Measurements from ENCODE around the gene TMEM98. TPM values are rescaled to one million over a fixed set of nuclear protein-coding genes. Genes with fewer than 3 reads are reported as not detected.

TMEM98 gene
- total and polyA plus RNA-seq, 2 donors from 2014 or later = 44.0 to 57.1 TPM

DNA sequence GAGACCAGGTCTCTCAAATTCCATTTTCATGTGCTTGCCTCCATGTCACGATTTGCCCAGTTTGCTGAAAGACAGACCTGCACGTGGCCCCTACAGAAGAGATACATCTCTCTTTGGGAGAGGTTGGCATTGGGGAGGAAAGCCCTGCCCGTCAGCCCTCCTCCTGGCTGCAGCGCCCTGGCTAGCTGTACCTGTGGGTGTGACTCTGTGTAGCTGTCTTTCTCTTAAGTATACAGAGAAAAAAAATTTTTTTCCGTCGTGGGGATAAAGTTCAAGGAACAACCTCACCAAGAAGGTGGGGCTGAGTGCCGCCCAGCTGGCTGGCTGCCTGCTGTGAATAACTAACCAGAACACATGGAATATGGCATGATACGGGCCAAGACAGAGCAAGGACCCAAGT is 26.5 kb downstream of the TMEM98 start:
- H3K27ac ChIP-seq (ENCODE audit: low read depth in 2 of 2, low read length in 2 of 2) = no peak overlapping the region
- no peaks in the 10 kb centered on the region for H3K27me3 ChIP-seq (ENCODE audit: control insufficient read depth, insufficient read depth, low read length)
- H3K36me3 ChIP-seq (ENCODE audit: control insufficient read depth in 2 of 3, insufficient read depth in 3 of 3, low read length in 3 of 3) = no peaks in the 10 kb centered on the region
- no peak overlapping the region for H3K9ac ChIP-seq (ENCODE audit: low read length in 3 of 3)
- DNase-seq (peak in 1 of 5 donors; percentile 34), FAIRE-seq (no peak)
- no peak overlapping the region for H3K4me3 ChIP-seq (ENCODE audit: low read length in 3 of 3)
- no peaks in the 10 kb centered on the region for H3K9me3 ChIP-seq (ENCODE audit: control insufficient read depth in 2 of 3, insufficient read depth in 1 of 3, low read length in 3 of 3)
- peaks cover 0 to 13% (median 3%) of the 10 kb centered on the region in 3 donors for H3K4me1 ChIP-seq (ENCODE audit: control insufficient read depth in 2 of 3, insufficient read depth in 2 of 3, low read depth in 1 of 3, low read length in 3 of 3)
- TF ChIP-seq, protein P1, sequence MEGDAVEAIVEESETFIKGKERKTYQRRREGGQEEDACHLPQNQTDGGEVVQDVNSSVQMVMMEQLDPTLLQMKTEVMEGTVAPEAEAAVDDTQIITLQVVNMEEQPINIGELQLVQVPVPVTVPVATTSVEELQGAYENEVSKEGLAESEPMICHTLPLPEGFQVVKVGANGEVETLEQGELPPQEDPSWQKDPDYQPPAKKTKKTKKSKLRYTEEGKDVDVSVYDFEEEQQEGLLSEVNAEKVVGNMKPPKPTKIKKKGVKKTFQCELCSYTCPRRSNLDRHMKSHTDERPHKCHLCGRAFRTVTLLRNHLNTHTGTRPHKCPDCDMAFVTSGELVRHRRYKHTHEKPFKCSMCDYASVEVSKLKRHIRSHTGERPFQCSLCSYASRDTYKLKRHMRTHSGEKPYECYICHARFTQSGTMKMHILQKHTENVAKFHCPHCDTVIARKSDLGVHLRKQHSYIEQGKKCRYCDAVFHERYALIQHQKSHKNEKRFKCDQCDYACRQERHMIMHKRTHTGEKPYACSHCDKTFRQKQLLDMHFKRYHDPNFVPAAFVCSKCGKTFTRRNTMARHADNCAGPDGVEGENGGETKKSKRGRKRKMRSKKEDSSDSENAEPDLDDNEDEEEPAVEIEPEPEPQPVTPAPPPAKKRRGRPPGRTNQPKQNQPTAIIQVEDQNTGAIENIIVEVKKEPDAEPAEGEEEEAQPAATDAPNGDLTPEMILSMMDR (IDR thresholded peaks at IDR 0.05; ENCODE audit: borderline replicate concordance, extremely low read depth, insufficient read depth) = no peak
- intact Hi-C loops (cut with DNase I) = no loop called here

DNA sequence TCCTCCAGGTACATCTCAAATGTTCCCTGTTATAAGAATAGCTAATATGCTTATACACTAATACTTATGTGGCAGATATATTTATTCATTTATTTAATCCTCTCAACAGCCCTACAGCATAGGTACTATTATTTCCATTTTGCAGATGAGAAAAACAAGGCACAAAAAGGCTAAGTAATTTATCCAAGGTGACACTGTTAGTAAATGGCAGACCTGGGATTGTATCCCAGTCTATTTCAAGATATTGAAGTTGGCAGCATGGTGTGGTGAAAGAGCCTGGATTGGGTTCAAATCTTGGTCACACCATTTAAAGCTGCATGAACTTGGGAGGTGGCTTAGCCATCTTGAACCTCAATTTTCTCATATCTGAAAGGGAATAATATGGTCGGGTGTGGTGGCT is 27.2 kb downstream of the TMEM98 start:
- Histone ChIP-seq H3K4me1 (ENCODE audit: control insufficient read depth in 2 of 3, insufficient read depth in 2 of 3, low read depth in 1 of 3, low read length in 3 of 3) (peaks cover 0 to 13% (median 3%) of the 10 kb centered on the region in 3 donors), H3K9me3 (ENCODE audit: control insufficient read depth in 2 of 3, insufficient read depth in 1 of 3, low read length in 3 of 3) (no peaks in the 10 kb centered on the region), H3K27me3 (ENCODE audit: control insufficient read depth, insufficient read depth, low read length) (no peaks in the 10 kb centered on the region), H3K9ac (ENCODE audit: low read length in 3 of 3) (no peak overlapping the region), H3K27ac (ENCODE audit: low read depth in 2 of 2, low read length in 2 of 2) (no peak overlapping the region), H3K36me3 (ENCODE audit: control insufficient read depth in 2 of 3, insufficient read depth in 3 of 3, low read length in 3 of 3) (no peaks in the 10 kb centered on the region), H3K4me3 (ENCODE audit: low read length in 3 of 3) (no peak overlapping the region)
- TF ChIP-seq, protein P1 (IDR thresholded peaks at IDR 0.05; ENCODE audit: borderline replicate concordance, extremely low read depth, insufficient read depth) = no peak
- DNase-seq (no peak), FAIRE-seq (no peak)
- intact Hi-C loops (cut with DNase I) = no loop called here

DNA sequence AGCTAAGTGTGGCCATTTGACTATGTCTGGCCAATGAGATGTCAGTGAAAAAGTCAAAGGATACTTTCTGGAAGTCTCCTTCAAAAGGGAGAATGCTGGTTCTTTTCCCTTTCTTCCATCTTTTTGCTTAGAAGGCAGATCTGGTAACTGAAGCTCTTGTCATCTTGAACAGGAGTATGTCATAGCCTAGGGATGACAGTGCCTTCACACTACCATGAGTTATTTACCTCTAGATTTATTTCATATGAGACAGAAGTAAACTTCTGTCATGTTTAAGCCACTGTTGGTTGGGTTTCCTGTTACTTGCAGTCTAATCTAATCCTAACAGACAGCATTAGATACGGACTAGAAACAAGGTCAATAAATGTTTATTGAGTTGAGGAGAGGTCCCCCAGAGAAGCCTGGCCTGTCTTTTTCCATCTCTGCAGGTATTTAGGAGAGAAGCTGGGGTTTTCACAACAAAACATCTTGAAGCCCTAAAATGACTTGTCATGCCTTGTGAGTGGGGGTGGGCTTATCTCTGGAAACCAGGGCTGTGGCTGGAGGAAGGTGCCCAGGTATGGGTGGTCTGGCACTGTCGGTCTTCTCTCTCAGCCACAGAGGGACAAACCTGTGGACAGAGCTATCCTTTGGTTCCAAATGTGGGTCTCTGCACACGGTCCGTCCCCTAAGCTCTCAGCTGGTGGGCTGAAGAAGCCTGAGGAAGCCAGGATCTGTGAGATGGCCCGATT is 28.5 kb downstream of the TMEM98 start:
- H3K36me3 ChIP-seq (ENCODE audit: control insufficient read depth in 2 of 3, insufficient read depth in 3 of 3, low read length in 3 of 3) = no peaks in the 10 kb centered on the region
- no peak overlapping the region for H3K4me3 ChIP-seq (ENCODE audit: low read length in 3 of 3)
- no peaks in the 10 kb centered on the region for H3K9me3 ChIP-seq (ENCODE audit: control insufficient read depth in 2 of 3, insufficient read depth in 1 of 3, low read length in 3 of 3)
- no peak overlapping the region for H3K27ac ChIP-seq (ENCODE audit: low read depth in 2 of 2, low read length in 2 of 2)
- H3K4me1 ChIP-seq (ENCODE audit: control insufficient read depth in 2 of 3, insufficient read depth in 2 of 3, low read depth in 1 of 3, low read length in 3 of 3) = peaks cover 0 to 13% (median 3%) of the 10 kb centered on the region in 3 donors
- TF ChIP-seq, protein P1 (IDR thresholded peaks at IDR 0.05; ENCODE audit: borderline replicate concordance, extremely low read depth, insufficient read depth) = no peak
- H3K9ac ChIP-seq (ENCODE audit: low read length in 3 of 3) = no peak overlapping the region
- FAIRE-seq = no peak
- no peaks in the 10 kb centered on the region for H3K27me3 ChIP-seq (ENCODE audit: control insufficient read depth, insufficient read depth, low read length)
- DNase-seq = no peak
- intact Hi-C loops (cut with DNase I) = no loop called here
